Suppressor macrophage (primary cell): Measurements from ENCODE around the gene SLX4IP.

Experiments used
- DNase-seq, 4 experiments: peaks; one replicate each; pipeline ENCODE4 v3.0.0-alpha.2; 2020 to 2022

Gene SLX4IP

DNA sequence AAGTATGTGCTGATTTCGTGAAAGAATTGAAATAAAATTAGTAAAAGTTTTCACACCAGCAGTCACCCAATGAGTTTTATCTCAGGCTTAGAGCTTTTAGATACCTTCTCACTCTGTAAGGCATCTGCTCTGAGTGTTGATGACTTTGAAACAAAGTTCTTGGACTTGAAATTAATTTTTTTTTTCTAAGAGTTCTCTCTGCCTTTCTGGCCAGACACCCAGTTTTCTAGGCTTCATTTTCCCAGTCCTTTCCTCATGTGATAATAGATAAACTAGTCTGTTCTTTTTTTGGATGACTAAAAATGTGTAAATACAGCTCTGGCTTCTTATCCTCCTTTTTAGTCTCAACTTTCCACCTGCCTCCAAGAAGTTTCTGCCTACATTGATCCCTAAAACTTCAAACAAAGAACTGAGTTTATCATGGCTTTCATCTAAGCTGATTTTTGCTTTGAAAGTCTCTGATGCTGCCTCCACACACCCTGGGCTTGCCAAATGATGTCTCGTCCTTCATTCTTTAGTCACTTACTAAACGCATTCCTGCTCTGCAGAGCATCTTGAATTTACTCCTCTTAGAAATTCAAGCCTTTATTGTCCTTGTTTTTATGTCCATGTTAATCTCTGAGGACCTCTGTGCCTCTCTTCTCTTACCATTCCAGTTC is 32.7 kb downstream of the SLX4IP start:
- no peak for DNase-seq

GRCh38 chr20:10468340-10468845 is 33.3 kb downstream of the SLX4IP start:
- no peak for DNase-seq

- peak in 2 of 4 experiments; percentile 68 to 69 for DNase-seq
Measured at GRCh38 chr20:10469056-10469455, 34.0 kb downstream of the SLX4IP start.

DNA sequence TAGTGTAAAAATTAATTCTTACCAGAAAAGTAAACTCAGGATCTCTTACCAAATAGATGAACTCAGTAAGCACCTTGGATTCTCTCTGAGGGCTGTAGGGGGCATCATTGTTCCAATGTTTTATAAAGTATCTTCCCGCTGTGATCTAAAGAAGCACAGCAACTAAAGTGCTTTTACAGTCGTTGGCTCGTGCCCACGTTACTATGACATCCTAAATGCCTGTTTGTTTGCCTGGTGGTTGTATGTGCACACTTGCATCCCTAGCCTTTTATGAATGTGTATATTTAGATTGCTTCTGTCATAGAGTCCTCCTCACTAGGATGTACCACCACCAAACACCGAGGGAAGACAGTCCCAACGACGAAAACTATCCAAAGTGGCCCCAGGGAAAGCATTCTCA is 34.5 kb downstream of the SLX4IP start:
- peak; percentile 52 to 74 (median 61) for DNase-seq

DNA sequence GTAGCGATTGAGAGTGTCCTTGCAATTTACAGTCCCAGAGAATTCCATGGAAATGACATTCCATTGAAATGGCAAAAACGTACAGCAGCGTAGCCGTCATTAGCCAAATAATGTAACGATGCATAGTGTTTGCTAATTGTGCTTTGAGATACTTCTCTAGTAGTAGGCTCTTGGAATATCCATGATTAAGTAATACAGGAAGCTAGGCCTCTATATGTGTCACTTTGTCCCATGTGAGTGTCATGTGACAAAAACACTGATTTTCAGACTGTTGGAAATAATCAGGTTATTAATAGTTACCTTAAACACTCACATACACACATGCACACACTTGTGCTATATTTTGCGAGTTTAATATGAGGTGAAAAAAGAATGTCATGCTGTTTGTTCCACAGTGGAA is 35.2 kb downstream of the SLX4IP start:
- peak in 3 of 4 experiments; percentile 10 to 51 (median 49) for DNase-seq

DNA sequence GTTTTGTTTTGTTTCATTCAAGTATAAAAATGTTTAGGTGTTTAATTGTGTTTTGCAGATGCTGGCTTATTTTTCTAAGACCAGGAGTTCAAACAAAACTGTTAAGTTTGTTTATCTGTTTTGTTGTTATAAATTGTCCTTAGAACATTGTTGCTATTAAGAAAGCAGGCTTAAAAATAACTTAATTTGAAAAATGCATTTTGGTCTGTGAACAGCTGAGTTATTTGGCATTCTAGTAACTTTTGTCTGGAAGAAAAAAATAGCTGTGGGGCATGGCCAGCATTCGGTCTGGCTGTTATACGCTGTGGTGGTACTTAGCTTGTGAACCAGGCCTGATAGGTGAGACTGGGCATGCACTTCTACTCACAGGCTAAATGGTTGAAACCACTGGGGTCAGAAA is 37.8 kb downstream of the SLX4IP start:
- no peak for DNase-seq

DNA sequence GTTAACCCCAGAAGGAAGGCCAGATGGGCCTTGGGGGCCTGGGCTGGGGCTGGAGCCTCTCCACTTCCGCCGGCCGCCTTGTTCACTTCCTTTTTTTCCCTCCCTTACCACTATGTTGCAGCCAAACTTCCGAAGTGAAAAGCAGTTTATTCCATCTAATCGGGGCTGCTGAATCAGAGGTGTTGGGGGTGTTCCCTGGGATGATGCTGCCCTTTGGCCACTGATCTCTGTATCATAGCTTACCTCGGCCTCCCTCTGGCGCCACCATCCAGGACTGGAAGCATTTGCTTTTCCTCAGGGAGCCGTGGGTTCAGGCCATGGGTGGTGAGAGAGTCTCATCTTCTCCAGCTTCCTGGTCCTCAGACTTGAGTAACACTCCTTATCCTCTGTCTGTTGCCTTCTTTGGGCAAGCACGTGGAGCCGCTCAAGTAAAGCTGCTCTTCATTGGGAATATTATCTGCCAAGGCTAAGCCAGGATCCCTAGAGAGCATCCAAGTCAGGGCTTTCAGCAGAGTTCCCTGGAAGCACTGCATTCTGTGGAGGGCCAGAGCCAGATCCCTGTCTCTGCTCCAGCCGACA is 39.6 kb downstream of the SLX4IP start:
- peak; percentile 37 to 71 (median 60) for DNase-seq

DNA sequence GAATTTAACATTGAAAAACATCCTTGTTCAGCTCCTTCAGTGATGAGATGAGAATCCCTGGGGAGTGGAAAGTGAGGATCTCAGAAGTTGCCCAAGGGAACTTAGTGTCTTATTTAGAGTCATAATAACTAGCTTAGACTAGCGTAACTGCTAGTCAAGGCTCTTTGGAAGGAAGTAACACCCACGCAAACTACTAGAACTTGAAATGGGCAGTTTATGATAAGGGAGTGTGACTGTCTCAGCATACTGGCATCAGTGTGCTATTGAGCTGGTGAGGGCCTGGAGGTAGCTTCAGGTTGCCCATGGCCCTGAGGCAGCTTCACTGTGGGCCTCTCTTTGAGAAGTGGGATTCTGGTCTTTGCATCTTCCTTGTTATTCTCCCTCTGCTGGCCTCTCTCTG is 40.1 kb downstream of the SLX4IP start:
- DNase-seq: peak; percentile 51 to 85 (median 66)

- DNase-seq: peak; percentile 77 to 93 (median 85)
Measured at GRCh38 chr20:10476319-10476724, 41.2 kb downstream of the SLX4IP start.

DNA sequence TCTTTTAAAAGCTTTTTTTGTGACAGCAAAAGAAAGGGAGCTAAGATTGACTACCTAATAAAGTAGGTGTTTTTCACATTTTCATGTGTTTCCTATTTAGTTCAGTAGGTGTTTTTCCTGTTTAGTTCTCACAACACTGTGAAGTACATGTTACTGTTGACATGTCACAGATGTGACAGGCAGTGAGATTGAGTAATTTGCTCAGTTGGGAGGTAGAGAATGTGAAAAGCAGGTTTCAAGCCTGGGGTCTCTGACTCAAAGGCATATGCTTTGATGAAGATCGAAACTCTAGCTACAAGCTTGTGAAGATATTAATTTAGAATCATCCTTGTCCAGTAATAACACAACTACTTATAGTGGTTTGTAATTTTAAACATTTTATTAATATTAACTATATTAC is 43.1 kb downstream of the SLX4IP start:
- DNase-seq: no peak

DNA sequence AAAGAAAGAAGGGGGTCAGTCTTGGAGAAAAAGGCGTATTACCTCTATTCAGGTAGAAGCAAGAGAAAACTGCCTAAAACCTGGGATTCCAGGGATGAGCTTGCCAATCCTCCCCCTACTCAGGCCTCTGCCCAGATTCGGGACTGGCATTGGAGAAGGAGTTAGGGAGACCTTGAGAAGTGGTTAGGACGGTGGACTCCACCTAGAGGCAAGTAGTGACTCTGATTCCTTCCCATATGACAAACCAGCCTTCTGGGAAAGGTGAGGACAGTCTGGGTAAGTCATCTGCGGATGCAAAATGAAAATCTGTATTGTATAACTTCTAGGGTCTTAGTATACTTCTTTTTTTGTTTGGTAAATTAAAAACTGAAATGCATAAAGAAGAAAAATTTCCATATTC is 43.8 kb downstream of the SLX4IP start:
- DNase-seq: no peak

DNA sequence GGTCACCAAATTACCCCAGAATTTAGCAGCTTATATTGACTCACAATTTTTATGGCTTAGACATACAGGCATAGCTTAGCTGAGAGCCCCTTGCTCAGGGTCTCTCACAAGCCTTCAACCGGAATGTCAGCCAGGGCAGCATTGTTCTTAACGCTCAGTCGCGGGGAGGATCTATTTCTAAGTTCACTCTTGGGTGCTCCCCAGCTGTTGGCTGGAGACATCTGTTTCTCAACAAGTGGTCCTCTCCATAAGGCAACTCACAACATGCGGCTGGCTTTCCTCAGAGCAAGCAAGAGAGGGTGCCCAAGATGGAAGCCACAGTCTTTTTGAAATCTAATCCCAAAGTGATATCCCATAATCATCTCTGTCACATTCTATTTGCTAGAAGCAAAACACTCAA is 46.6 kb downstream of the SLX4IP start:
- no peak for DNase-seq

DNA sequence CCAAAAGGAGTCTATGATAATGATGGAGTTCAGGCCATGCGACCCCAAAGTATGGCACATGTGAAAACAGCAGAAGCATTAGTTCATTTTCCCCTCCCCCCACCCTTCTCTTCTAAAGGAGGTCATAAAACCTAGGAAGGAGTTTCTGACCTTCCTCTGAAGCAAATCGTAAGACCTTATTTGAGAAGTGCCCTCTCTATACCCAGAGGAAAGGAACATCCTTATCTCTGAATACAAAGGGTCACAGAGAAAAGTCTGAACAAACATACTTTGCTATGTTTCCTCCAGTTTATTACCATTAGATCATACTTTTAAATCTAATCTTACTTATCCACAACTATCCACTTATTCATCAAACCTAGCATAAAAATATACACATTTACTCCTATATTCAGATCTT is 48.6 kb downstream of the SLX4IP start:
- DNase-seq: no peak

GRCh38 chr20:10487142-10488136 is 52.3 kb downstream of the SLX4IP start:
- DNase-seq: peak; percentile 40 to 63 (median 56)

- peak; percentile 60 to 95 (median 76) for DNase-seq
Measured at GRCh38 chr20:10488534-10488933, 53.4 kb downstream of the SLX4IP start.

- DNase-seq: no peak
Measured at GRCh38 chr20:10489853-10490252, 54.7 kb downstream of the SLX4IP start.

DNA sequence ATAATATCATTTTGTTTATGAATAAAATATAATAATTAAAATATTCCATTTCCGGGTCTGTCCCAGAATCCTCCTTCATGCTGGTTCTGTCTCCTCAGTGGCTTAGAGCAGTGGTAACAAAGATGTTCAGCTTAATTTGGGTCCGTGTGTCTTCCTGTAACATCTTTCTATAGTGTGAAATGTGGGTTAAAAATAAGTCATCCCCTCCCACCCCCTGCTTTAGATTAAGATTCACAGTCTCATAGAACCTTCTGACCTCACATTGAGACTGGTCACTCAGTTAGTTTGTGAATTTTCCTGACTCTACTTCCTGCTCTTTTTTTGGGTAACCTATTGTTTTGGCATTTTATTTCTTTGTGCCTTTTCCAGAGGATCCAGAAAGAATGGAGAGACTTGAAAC is 55.2 kb downstream of the SLX4IP start:
- no peak for DNase-seq

- peak in 3 of 4 experiments; percentile 56 to 66 (median 65) for DNase-seq
Measured at GRCh38 chr20:10490706-10491105, 55.6 kb downstream of the SLX4IP start.

GRCh38 chr20:10492065-10492464 is 57.0 kb downstream of the SLX4IP start:
- peak; percentile 70 to 80 (median 79) for DNase-seq

- DNase-seq: no peak
Measured at GRCh38 chr20:10492844-10493243, 57.7 kb downstream of the SLX4IP start.

DNA sequence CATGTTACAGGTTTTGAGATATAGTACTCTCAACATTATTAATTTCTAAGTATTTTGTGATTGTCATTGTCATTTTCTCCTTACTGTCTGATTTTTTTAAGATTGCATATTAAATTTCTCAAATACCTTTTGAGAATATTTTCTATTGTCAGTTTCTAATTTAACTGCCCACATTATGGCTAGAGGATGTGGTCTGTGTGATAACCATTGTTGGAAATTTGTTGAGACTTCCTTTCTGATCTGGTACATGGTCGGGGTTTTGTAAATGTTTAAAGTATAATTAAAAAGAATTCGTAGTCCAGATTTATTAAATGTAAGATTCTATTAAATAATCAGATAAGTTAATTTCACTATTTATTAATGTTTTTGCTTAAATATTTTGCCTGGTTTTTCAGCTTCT is 60.1 kb downstream of the SLX4IP start:
- DNase-seq: no peak

- no peak for DNase-seq
Measured at GRCh38 chr20:10496465-10496864, 61.4 kb downstream of the SLX4IP start.

DNA sequence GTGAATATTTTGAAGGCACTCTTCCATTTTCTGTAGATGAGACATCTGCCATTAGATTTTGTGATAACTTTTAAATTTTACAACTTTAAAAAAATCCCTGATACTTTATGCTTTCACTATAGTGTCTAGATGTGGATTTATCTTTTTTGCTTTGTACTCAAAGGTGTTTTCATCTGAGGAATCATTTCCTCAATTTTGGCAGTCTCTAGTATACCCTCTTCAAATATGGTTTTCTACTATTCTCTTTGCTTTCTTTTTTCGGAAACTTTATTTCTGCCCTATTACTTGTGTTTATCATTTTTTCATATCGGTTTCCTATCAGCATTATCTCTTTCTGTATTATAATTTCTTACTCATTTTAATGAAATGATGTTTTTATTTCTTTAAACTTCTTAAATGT is 62.2 kb downstream of the SLX4IP start:
- no peak for DNase-seq
